Fibroblast of lung (primary cell): ENCODE data around the gene FMNL1. TPM values are rescaled to one million over a fixed set of nuclear protein-coding genes. Genes with fewer than 3 reads are reported as not detected.

Experiments used
- DNase-seq, 2 donors: peaks; one replicate each; pipeline versions ENCODE4 v3.0.0 to v3.0.0-alpha.2; 2010; ENCODE audit warnings: low read depth in 2 of 2
- H2AFZ ChIP-seq: 2 replicates; pipeline ENCODE4 v1.5.1; 2012; ENCODE audit warnings: low read length, control low read depth, inconsistent platforms
- H3K27ac ChIP-seq: 2 replicates; pipeline ENCODE4 v1.5.1; 2011; ENCODE audit warnings: low read length, control low read depth; ENCODE audit not compliant: insufficient read depth
- H3K27me3 ChIP-seq: 2 replicates; pipeline ENCODE4 v1.5.1; 2011; ENCODE audit warnings: mild to moderate bottlenecking, low read length; ENCODE audit not compliant: control insufficient read depth, insufficient read depth
- H3K36me3 ChIP-seq: 2 replicates; pipeline ENCODE4 v1.5.1; 2011; ENCODE audit warnings: low read length; ENCODE audit not compliant: control insufficient read depth, insufficient read depth
- H3K4me1 ChIP-seq: 2 replicates; pipeline ENCODE4 v1.5.1; 2011; ENCODE audit warnings: low read length; ENCODE audit not compliant: control insufficient read depth, insufficient read depth; ENCODE audit errors: extremely low read depth
- H3K4me2 ChIP-seq: 2 replicates; pipeline ENCODE4 v1.5.1; 2011; ENCODE audit warnings: low read length, control low read depth; ENCODE audit not compliant: insufficient read depth; ENCODE audit errors: extremely low read depth
- H3K4me3 ChIP-seq, 4 experiments: fragments of 200-600 bp in 1 of 4; sonication (generic) in 1 of 4; replicated peaks in 1 of 4; 2 replicates each; pipeline ENCODE4 v1.5.1; 2011 to 2016; ENCODE audit warnings: low read length in 4 of 4, low read depth in 3 of 4, mild to moderate bottlenecking in 3 of 4, control low read depth in 2 of 4, inconsistent platforms in 1 of 4, mixed read lengths in 1 of 4; ENCODE audit not compliant: insufficient read depth in 1 of 4; ENCODE audit errors: control extremely low read depth in 1 of 4
- H3K79me2 ChIP-seq: 2 replicates; pipeline ENCODE4 v1.5.1; 2012; ENCODE audit warnings: mild to moderate bottlenecking, low read length, inconsistent platforms; ENCODE audit not compliant: control insufficient read depth, insufficient read depth
- H3K9ac ChIP-seq: 2 replicates; pipeline ENCODE4 v1.5.1; 2011; ENCODE audit warnings: mild to moderate bottlenecking, low read length, control low read depth; ENCODE audit not compliant: insufficient read depth
- H3K9me3 ChIP-seq: 2 replicates; pipeline ENCODE4 v1.5.1; 2012; ENCODE audit warnings: low read depth, low read length; ENCODE audit not compliant: control insufficient read depth, insufficient read depth
- H4K20me1 ChIP-seq: 2 replicates; pipeline ENCODE4 v1.5.1; 2011; ENCODE audit warnings: low read length; ENCODE audit not compliant: control insufficient read depth, insufficient read depth; ENCODE audit errors: extremely low read depth
- CTCF ChIP-seq, 2 donors: IDR thresholded peaks in 1 of 2; conservative IDR thresholded peaks in 1 of 2; 1 replicate in 1 of 2; 2 replicates in 1 of 2; pipeline ENCODE4 v1.5.1; 2011 to 2012; ENCODE audit warnings: low read length in 2 of 2, control low read depth in 1 of 2, inconsistent platforms in 1 of 2, low read depth in 1 of 2, mild to moderate bottlenecking in 1 of 2
- EZH2 ChIP-seq: IDR thresholded peaks from 2 replicates; pipeline ENCODE4 v1.5.1; 2012; ENCODE audit warnings: low read length, control low read depth, mild to moderate bottlenecking; ENCODE audit errors: missing control alignments
- polyA plus RNA-seq, 2 donors: library from polyadenylated mRNA; depleted of rRNA in 1 of 2; stranded (reverse) in 1 of 2; unstranded in 1 of 2; fragments of >200 nt; gene quantifications; 2 replicates each; pipeline ENCODE4 v1.2.1, GENCODE V29; 2011 to 2012; ENCODE audit warnings: missing spikeins in 1 of 2
- total RNA-seq: library from RNA; depleted of rRNA; stranded (reverse); fragments of >200 nt; gene quantifications from 2 replicates; pipeline ENCODE4 v1.2.1, GENCODE V29; 2014

FMNL1 gene
- total and polyA plus RNA-seq, 2 donors (not counting 1 experiment from before 2014, with no cell fraction given): 1.1 to 2.8 TPM

- Histone ChIP-seq H3K9ac (no peak overlapping the region), H3K4me2 (no peak overlapping the region)
Observed at GRCh38 chr17:45266372-45266926, 44.8 kb downstream of the FMNL1 start.

GRCh38 chr17:45267436-45268055 is 45.9 kb downstream of the FMNL1 start:
- Histone ChIP-seq H3K4me3 (no peak overlapping the region), H3K9ac (no peak overlapping the region), H3K4me1 (peaks cover 17% of the 10 kb centered on the region), H3K79me2 (no peaks in the 10 kb centered on the region), H3K4me2 (no peak overlapping the region), H3K27ac (no peak overlapping the region), H3K9me3 (no peaks in the 10 kb centered on the region), H4K20me1 (no peaks in the 10 kb centered on the region), H2AFZ (no peak overlapping the region), H3K36me3 (peaks cover 34% of the 10 kb centered on the region), H3K27me3 (no peaks in the 10 kb centered on the region)
- no peak for DNase-seq
- TF ChIP-seq CTCF (conservative IDR thresholded peaks at IDR 0.05 in 1 of 2, IDR thresholded peaks at IDR 0.05 in 1 of 2; ENCODE audit: low read depth in 1 of 2, low read length in 2 of 2) (no peak), EZH2 (no peak)

More at GRCh38 chr17:45266372-45266926, 44.8 kb downstream of the FMNL1 start:
- Histone ChIP-seq H3K27me3 (no peaks in the 10 kb centered on the region), H3K4me3 (no peak overlapping the region), H3K27ac (peak overlapping the region; percentile 46), H3K79me2 (no peaks in the 10 kb centered on the region), H4K20me1 (no peaks in the 10 kb centered on the region), H3K9me3 (no peaks in the 10 kb centered on the region), H3K36me3 (peaks cover 34% of the 10 kb centered on the region), H3K4me1 (peaks cover 19% of the 10 kb centered on the region), H2AFZ (no peak overlapping the region)
- TF ChIP-seq CTCF (conservative IDR thresholded peaks at IDR 0.05 in 1 of 2, IDR thresholded peaks at IDR 0.05 in 1 of 2; ENCODE audit: low read depth in 1 of 2, low read length in 2 of 2) (no peak), EZH2 (no peak)
- DNase-seq: no peak

GRCh38 chr17:45269912-45270311 is 48.2 kb downstream of the FMNL1 start:
- H3K27ac ChIP-seq: no peak overlapping the region
- no peak overlapping the region for H2AFZ ChIP-seq
- no peaks in the 10 kb centered on the region for H4K20me1 ChIP-seq
- DNase-seq: no peak
- H3K79me2 ChIP-seq: no peaks in the 10 kb centered on the region
- H3K27me3 ChIP-seq: no peaks in the 10 kb centered on the region
- peaks cover 42% of the 10 kb centered on the region for H3K36me3 ChIP-seq
- TF ChIP-seq EZH2 (no peak), CTCF (conservative IDR thresholded peaks at IDR 0.05 in 1 of 2, IDR thresholded peaks at IDR 0.05 in 1 of 2; ENCODE audit: low read depth in 1 of 2, low read length in 2 of 2) (no peak)
- H3K9ac ChIP-seq: no peak overlapping the region
- H3K4me1 ChIP-seq: peaks cover 10% of the 10 kb centered on the region
- H3K9me3 ChIP-seq: no peaks in the 10 kb centered on the region
- no peak overlapping the region for H3K4me3 ChIP-seq
- H3K4me2 ChIP-seq: no peak overlapping the region
